ENCODE data around the gene PPM1J. TPM values are rescaled to one million over a fixed set of nuclear protein-coding genes. Genes with fewer than 3 reads are reported as not detected.

Gene PPM1J
- total RNA-seq, 1 experiment from 2014 or later = 0.52 TPM

- ChIA-PET POLR2A (ENCODE audit: low non-redundant PET) (no interaction called here), CTCF (no interaction called here)
- TF ChIP-seq, protein P1, sequence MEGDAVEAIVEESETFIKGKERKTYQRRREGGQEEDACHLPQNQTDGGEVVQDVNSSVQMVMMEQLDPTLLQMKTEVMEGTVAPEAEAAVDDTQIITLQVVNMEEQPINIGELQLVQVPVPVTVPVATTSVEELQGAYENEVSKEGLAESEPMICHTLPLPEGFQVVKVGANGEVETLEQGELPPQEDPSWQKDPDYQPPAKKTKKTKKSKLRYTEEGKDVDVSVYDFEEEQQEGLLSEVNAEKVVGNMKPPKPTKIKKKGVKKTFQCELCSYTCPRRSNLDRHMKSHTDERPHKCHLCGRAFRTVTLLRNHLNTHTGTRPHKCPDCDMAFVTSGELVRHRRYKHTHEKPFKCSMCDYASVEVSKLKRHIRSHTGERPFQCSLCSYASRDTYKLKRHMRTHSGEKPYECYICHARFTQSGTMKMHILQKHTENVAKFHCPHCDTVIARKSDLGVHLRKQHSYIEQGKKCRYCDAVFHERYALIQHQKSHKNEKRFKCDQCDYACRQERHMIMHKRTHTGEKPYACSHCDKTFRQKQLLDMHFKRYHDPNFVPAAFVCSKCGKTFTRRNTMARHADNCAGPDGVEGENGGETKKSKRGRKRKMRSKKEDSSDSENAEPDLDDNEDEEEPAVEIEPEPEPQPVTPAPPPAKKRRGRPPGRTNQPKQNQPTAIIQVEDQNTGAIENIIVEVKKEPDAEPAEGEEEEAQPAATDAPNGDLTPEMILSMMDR (conservative IDR thresholded peaks at IDR 0.05; ENCODE audit: low read depth, low read length) = no peak
- no peak for TF ChIP-seq EZH2 (IDR thresholded peaks at IDR 0.05; ENCODE audit: borderline replicate concordance, low read depth, low read length, poor library complexity, severe bottlenecking)
- peaks cover 69% of the 10 kb centered on the region for H3K27me3 ChIP-seq (replicated peaks; ENCODE audit: insufficient read depth, low read depth, low read length, poor library complexity)
- H3K27ac ChIP-seq (ENCODE audit: low read depth, low read length, poor library complexity, severe bottlenecking) = no peak overlapping the region
- no peaks in the 10 kb centered on the region for H3K36me3 ChIP-seq (ENCODE audit: insufficient read depth, low read length, poor library complexity, severe bottlenecking)
- no TSS peak for BruUV-seq (replicated peaks)
- no peak overlapping the region for H3K4me3 ChIP-seq (ENCODE audit: low read depth, low read length, poor library complexity, severe bottlenecking)
- no peaks in the 10 kb centered on the region for H3K9me3 ChIP-seq (ENCODE audit: low read depth, low read length, poor library complexity, severe bottlenecking)
- intact Hi-C loops (cut with micrococcal nuclease; ENCODE audit: unreplicated experiment) = no loop called here
- no peak for DNase-seq (ENCODE audit: low spot score)
- no peaks in the 10 kb centered on the region for H3K4me1 ChIP-seq (ENCODE audit: insufficient read depth, low read length, poor library complexity, severe bottlenecking)
Observed at GRCh38 chr1:112748396-112748795, 33.3 kb upstream of the PPM1J start.

DNA sequence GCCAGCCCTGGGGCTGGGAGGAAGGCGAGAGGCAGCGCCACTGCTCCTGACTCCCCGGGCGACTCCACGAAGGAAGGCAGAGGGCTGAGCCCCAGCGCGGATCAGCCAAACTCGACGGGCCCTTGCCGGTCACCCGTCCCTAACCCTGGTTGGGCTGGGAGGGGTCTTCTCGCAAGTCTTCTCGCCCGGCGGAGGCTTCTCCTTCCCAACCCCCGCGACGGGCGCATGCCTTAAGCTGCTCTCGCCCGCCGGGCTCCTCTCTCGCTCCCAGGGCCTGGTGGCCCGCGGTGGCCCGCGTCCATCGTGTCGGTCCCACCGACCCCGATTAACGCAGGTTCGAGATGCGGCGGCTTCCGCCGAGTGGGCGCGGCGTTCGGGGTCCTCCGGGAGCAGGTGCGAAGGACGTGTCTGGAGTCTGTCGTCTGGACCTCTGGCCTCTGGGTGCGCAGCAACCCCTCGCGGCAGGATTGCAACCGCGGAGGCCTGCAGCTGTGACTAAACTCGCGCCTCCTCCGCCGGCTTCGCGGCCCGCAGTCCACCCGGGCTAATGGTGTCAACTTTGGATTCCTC is 29.0 kb upstream of the PPM1J start:
- no TSS peak for BruUV-seq (replicated peaks)
- Histone ChIP-seq H3K4me3 (ENCODE audit: low read depth, low read length, poor library complexity, severe bottlenecking) (no peak overlapping the region), H3K27me3 (replicated peaks; ENCODE audit: insufficient read depth, low read depth, low read length, poor library complexity) (peaks cover 74% of the 10 kb centered on the region), H3K36me3 (ENCODE audit: insufficient read depth, low read length, poor library complexity, severe bottlenecking) (no peaks in the 10 kb centered on the region), H3K9me3 (ENCODE audit: low read depth, low read length, poor library complexity, severe bottlenecking) (no peaks in the 10 kb centered on the region), H3K27ac (ENCODE audit: low read depth, low read length, poor library complexity, severe bottlenecking) (no peak overlapping the region), H3K4me1 (ENCODE audit: insufficient read depth, low read length, poor library complexity, severe bottlenecking) (no peaks in the 10 kb centered on the region)
- intact Hi-C loops (cut with micrococcal nuclease; ENCODE audit: unreplicated experiment) = no loop called here
- CTCF ChIA-PET = no interaction called here
- no peak for DNase-seq (ENCODE audit: low spot score)
- peak; percentile 66 for TF ChIP-seq EZH2 (IDR thresholded peaks at IDR 0.05; ENCODE audit: borderline replicate concordance, low read depth, low read length, poor library complexity, severe bottlenecking)
- TF ChIP-seq, protein P1 (conservative IDR thresholded peaks at IDR 0.05; ENCODE audit: low read depth, low read length) = no peak
- POLR2A ChIA-PET (ENCODE audit: low non-redundant PET) = no interaction called here

- Histone ChIP-seq H3K9me3 (ENCODE audit: low read depth, low read length, poor library complexity, severe bottlenecking) (no peaks in the 10 kb centered on the region), H3K4me1 (ENCODE audit: insufficient read depth, low read length, poor library complexity, severe bottlenecking) (no peaks in the 10 kb centered on the region), H3K4me3 (ENCODE audit: low read depth, low read length, poor library complexity, severe bottlenecking) (no peak overlapping the region), H3K36me3 (ENCODE audit: insufficient read depth, low read length, poor library complexity, severe bottlenecking) (no peaks in the 10 kb centered on the region), H3K27me3 (replicated peaks; ENCODE audit: insufficient read depth, low read depth, low read length, poor library complexity) (peaks cover 74% of the 10 kb centered on the region), H3K27ac (ENCODE audit: low read depth, low read length, poor library complexity, severe bottlenecking) (no peak overlapping the region)
- BruUV-seq (replicated peaks) = no TSS peak
- TF ChIP-seq, protein P1 (conservative IDR thresholded peaks at IDR 0.05; ENCODE audit: low read depth, low read length) = no peak
- CTCF ChIA-PET = no interaction called here
- DNase-seq (ENCODE audit: low spot score) = no peak
- intact Hi-C loops (cut with micrococcal nuclease; ENCODE audit: unreplicated experiment) = no loop called here
- POLR2A ChIA-PET (ENCODE audit: low non-redundant PET) = no interaction called here
Observed at GRCh38 chr1:112743174-112744008, 28.3 kb upstream of the PPM1J start.
